ENCODE data around the gene ARIH1. TPM values are rescaled to one million over a fixed set of nuclear protein-coding genes. Genes with fewer than 3 reads are reported as not detected.

The ARIH1 gene
- total and polyA plus RNA-seq, 10 donors = 14.8 to 171 (median 62.7) TPM

DNA sequence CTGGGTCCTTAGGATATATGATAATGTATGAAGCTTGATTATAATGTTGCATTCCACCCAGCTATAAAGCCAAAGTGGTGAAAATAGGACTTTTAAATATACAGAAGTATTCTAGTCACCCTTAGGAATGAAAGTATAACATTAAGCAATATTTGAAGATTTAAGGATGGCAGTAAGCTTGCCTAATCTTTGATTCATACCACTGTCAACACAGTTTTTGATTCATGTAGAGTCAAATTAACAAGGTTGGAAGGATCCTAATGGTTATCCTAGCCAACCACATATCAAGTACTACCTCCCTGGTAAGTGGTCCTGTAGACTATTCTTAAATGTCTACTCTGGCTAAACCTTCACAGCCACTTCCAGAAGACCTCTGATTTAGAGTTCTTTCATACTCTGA, 18.6 kb downstream of the ARIH1 start:
- TF ChIP-seq POLR2AphosphoS5 (IDR thresholded peaks at IDR 0.05) (no peak), POLR2A (IDR thresholded peaks at IDR 0.05) (no peak)
- TF ChIP-seq, protein P1, sequence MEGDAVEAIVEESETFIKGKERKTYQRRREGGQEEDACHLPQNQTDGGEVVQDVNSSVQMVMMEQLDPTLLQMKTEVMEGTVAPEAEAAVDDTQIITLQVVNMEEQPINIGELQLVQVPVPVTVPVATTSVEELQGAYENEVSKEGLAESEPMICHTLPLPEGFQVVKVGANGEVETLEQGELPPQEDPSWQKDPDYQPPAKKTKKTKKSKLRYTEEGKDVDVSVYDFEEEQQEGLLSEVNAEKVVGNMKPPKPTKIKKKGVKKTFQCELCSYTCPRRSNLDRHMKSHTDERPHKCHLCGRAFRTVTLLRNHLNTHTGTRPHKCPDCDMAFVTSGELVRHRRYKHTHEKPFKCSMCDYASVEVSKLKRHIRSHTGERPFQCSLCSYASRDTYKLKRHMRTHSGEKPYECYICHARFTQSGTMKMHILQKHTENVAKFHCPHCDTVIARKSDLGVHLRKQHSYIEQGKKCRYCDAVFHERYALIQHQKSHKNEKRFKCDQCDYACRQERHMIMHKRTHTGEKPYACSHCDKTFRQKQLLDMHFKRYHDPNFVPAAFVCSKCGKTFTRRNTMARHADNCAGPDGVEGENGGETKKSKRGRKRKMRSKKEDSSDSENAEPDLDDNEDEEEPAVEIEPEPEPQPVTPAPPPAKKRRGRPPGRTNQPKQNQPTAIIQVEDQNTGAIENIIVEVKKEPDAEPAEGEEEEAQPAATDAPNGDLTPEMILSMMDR (IDR thresholded peaks at IDR 0.05 in 8 of 11, conservative IDR thresholded peaks at IDR 0.05 in 3 of 11) = no peak

DNA sequence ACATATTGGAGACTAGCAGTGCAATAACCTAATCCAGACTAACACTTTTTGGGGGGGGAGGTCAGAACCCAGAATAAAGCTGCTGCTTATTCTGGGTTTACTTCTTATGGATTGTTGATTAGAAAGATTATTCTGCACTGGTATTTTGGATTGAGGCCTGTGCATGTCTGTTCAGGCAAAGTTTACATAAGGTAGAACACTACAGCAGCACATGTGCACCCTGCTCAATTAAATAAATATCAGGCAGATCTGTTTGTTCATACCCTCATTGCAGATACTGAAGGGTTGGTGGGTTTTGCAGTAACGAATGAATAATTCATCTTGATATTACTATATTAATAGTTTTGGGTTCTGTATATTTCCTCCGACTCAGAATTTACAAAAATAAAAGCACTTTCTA, 19.1 kb downstream of the ARIH1 start:
- 73 to 89% (median 84%) methylated on average over 2 of the region's 2 CpGs for WGBS, 5 donors
- no peak for DNase-seq
- no peak for TF ChIP-seq POLR2A (IDR thresholded peaks at IDR 0.05)
- TF ChIP-seq POLR2AphosphoS5 (IDR thresholded peaks at IDR 0.05) = no peak
- TF ChIP-seq, protein P1 (IDR thresholded peaks at IDR 0.05 in 8 of 11, conservative IDR thresholded peaks at IDR 0.05 in 3 of 11) = no peak
- Histone ChIP-seq H3K36me3 (peaks cover 0 to 10% (median 0%) of the 10 kb centered on the region in 6 donors), H3K9me3 (no peaks in the 10 kb centered on the region), H3K27me3 (replicated peaks in 1 of 7) (no peaks in the 10 kb centered on the region), H3K4me1 (peaks cover 24 to 100% (median 86%) of the 10 kb centered on the region in 6 donors), H3K4me3 (no peak overlapping the region), H3K27ac (no peak overlapping the region)
- intact Hi-C loops (cut with DNase I; ENCODE audit: low total_unique reads) = no loop called here

More for the DNA sequence above, 18.6 kb downstream of the ARIH1 start:
- Histone ChIP-seq H3K4me3 (no peak overlapping the region), H3K36me3 (peaks cover 0 to 10% (median 0%) of the 10 kb centered on the region in 6 donors), H3K27ac (no peak overlapping the region), H3K4me1 (peaks cover 24 to 100% (median 88%) of the 10 kb centered on the region in 6 donors), H3K27me3 (replicated peaks in 1 of 7) (no peaks in the 10 kb centered on the region), H3K9me3 (no peaks in the 10 kb centered on the region)
- no peak for DNase-seq
- intact Hi-C loops (cut with DNase I; ENCODE audit: low total_unique reads) = no loop called here

DNA sequence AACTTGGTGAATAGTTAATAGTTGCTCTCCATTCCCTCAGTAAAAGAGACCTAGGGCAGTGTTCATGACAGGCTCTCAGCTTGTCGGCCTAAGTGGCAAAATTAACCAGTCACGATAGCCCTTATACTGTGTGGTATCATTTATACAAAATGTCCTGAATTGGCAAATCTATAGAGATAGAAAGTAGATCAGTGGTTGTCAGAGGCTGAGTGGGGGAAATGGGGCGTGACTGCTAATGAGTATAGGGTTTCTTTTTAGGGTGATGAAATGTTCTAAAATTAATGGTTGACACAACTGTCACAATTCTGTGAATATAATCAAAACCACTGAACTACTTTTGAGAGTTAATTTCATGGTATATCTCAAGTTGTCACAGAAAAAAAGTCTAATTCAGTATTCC, 20.9 kb downstream of the ARIH1 start:
- no peak overlapping the region for H3K4me3 ChIP-seq
- no peaks in the 10 kb centered on the region for H3K27me3 ChIP-seq (replicated peaks in 1 of 7)
- peaks cover 20 to 96% (median 71%) of the 10 kb centered on the region in 6 donors for H3K4me1 ChIP-seq
- DNase-seq = no peak
- H3K36me3 ChIP-seq = peaks cover 0 to 21% (median 0%) of the 10 kb centered on the region in 6 donors
- TF ChIP-seq POLR2A (IDR thresholded peaks at IDR 0.05) = no peak
- TF ChIP-seq, protein P1 (IDR thresholded peaks at IDR 0.05 in 8 of 11, conservative IDR thresholded peaks at IDR 0.05 in 3 of 11) = no peak
- intact Hi-C loops (cut with DNase I; ENCODE audit: low total_unique reads) = no loop called here
- no peak overlapping the region for H3K27ac ChIP-seq
- WGBS, 5 donors = 59 to 92% (median 89%) methylated on average over 3 of the region's 3 CpGs
- no peaks in the 10 kb centered on the region for H3K9me3 ChIP-seq

DNA sequence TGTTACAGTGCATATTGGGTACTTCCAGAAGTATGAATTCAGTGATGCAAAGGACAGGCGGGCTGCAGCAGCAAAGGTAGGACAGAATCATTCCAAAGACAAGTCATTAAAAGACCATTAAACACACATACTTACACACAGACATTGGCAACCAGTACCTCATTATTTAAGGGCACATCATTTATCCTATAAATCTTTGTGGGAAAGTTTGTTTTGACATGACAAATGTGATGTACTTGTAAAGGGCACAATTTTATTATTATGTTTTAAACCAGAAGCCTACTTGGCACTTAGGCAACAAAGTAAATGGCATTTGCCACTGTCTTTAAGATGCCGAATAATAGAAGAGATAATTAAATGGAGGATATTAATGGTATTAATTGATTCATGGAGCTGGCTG, 22.7 kb downstream of the ARIH1 start:
- DNase-seq = no peak
- Histone ChIP-seq H3K27me3 (replicated peaks in 1 of 7) (no peaks in the 10 kb centered on the region), H3K9me3 (no peaks in the 10 kb centered on the region), H3K36me3 (peaks cover 0 to 28% (median 0%) of the 10 kb centered on the region in 6 donors), H3K27ac (no peak overlapping the region), H3K4me3 (no peak overlapping the region), H3K4me1 (peaks cover 17 to 96% (median 56%) of the 10 kb centered on the region in 6 donors)
- intact Hi-C loops (cut with DNase I; ENCODE audit: low total_unique reads) = no loop called here
- 93 to 98% (median 96%) methylated on average over 2 of the region's 2 CpGs for WGBS, 5 donors
- TF ChIP-seq POLR2AphosphoS5 (IDR thresholded peaks at IDR 0.05) (no peak), POLR2A (IDR thresholded peaks at IDR 0.05) (no peak)
- TF ChIP-seq, protein P1 (IDR thresholded peaks at IDR 0.05 in 8 of 11, conservative IDR thresholded peaks at IDR 0.05 in 3 of 11) = no peak

Measured in spleen (tissue), 11 donors.